GM12873 (cell line): ENCODE data around the gene ARGLU1.

Experiments
- TF ChIP-seq, protein P1 (sequence below): IDR thresholded peaks from 2 replicates; pipeline ENCODE4 v1.5.1; 2012; ENCODE audit warnings: low read depth, mild to moderate bottlenecking, moderate library complexity, low read length, control low read depth; ENCODE audit not compliant: insufficient read depth; ENCODE audit errors: missing control alignments

Gene ARGLU1

DNA sequence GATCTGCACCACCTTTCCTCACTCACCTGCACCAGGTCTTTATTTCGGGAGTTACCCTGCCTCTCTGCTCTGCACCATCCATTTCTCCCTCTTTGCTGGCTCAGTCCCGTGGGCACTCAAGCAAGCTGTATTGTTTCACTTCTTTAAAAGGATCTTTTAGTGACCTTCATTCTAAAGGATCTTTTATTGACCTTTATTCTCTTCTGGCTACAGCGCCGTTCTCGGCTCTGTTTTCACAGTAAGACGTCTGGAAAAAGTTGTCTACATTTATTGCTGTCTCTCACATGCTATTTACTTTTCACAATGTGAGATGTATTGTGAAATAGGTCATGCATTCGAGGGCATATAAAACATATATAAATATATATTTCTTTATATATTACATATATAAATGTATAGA is 35.6 kb upstream of the ARGLU1 start:
- TF ChIP-seq, protein P1, sequence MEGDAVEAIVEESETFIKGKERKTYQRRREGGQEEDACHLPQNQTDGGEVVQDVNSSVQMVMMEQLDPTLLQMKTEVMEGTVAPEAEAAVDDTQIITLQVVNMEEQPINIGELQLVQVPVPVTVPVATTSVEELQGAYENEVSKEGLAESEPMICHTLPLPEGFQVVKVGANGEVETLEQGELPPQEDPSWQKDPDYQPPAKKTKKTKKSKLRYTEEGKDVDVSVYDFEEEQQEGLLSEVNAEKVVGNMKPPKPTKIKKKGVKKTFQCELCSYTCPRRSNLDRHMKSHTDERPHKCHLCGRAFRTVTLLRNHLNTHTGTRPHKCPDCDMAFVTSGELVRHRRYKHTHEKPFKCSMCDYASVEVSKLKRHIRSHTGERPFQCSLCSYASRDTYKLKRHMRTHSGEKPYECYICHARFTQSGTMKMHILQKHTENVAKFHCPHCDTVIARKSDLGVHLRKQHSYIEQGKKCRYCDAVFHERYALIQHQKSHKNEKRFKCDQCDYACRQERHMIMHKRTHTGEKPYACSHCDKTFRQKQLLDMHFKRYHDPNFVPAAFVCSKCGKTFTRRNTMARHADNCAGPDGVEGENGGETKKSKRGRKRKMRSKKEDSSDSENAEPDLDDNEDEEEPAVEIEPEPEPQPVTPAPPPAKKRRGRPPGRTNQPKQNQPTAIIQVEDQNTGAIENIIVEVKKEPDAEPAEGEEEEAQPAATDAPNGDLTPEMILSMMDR, result no peak

DNA sequence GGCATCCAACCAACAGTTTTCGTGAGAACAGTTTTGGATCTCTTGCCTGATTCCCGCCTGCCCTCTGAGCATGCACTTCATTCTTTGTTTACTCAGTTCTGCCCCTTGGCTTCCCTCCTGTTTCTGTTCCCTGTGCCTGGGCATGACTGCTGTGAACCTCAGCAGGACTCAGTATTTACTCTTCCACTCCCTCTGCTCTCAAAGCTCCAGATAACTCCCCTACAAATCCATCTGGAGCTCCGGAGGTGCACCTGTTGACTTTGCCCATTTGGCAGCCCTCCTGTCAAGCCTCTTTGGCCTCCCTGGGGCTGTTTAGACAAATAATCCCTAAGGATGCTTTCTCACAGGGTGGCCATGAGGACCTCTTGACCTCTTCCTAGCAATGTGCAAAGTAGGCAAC is 34.2 kb upstream of the ARGLU1 start:
- TF ChIP-seq, protein P1, result no peak

DNA sequence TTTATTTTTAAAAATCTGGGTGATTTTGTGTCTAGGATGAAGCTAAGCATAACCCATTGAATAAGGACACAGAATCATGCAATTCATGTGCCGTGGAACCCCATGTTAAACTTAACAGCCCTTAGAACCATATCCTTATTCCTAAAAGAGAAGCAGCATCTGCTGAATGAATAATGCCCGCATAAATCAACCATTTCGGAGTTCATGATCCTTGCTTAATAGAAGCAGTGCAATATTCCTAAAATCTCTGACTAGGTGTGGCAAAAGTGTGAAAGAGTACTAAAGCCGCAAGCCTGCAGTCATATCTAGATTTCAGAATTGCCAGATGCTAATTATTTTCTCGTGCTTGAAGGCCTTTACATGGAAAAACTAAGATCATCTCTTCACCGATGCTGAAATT is 33.6 kb upstream of the ARGLU1 start:
- TF ChIP-seq, protein P1, result no peak

DNA sequence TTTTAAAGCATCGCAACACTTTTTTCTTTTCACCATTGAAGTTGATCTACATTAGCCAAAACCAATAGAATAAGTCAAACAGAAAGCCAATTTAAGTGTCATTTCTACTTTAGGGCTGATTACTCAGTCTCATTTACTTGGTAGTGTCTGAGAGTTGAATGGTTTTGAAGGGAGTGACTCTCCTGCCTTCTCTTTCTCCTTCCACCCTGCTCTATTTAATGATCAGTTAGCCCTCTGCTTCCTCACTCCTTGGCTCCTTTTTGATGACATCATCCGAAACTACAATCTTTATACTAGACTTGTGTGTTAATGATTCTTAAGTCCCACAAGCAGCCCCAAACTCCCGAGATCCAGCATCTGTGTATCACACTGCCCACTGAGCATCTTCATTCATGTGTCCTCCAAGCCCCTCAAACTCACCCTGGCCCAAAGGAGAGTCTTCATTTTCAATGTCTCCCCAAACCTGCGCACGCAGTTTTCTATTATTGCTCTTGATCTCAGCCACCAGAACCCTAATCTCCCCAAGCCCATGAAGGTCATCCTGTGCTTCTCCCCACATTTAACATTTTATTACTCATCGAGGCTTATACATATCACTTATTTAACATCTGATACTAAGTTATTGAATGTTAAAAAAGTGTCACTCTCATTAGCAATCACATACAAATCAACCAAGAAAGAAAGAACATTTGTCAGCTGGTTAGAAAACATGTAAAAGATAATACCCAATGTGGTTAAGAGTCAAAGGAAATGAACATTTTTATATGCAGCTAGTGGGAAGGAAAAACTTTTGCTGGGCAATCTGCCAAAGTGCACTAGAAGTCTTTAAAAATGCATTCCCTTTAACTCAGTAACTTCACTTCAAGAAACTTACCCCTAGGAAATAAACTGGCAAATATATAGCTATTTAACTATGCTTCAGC is 32.2 kb upstream of the ARGLU1 start:
- TF ChIP-seq, protein P1, result no peak

DNA sequence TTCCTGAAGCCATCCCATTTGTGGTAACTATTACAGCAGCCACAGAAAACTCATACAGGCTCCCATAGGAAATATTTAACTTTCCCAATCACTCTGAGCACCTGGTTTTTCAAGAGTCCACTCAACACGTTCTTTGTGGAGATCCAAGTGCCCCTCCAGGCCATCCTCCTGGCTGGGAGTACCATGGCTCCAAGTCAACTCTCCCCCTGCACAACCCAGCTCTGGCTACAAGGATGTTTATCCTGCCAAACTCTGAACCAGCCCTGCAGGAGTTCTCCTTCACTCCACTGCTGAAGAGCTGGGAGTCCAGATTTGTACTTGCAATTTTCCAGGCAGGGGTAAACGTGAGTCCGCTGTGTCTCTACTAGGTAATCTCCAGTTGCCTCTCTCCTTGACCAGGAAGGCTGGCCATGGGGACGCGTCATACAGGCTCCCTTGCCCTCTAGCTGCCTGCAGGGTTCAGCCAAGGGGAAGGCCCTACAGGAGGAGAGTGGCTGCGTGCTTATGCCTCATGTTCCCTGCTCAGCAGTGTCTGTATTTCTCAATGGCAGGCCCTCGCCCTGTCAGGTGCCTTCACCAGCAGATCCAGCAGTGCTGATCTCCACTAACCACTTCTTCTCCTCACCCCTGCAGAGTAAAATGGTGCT is 29.9 kb upstream of the ARGLU1 start:
- TF ChIP-seq, protein P1, result no peak

DNA sequence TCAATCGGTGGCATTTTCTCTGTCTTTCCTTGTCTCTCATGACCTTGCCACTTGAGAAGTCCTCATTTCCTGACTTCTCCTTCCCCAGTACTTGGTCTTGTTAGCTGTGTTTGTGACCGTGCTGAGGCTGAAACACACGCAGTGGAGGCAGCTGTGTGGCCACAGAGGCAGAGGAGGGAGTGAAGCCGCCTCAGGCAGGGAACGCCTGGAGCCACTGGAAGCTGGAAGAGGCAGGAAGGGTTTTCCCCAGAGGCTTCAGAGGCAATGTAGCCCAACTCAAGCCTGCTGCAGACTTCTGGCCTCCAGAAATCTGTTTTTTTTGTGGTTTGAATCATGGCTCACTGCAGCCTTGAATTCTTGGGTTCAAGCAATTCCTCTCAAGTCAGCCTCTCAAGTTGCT is 29.2 kb upstream of the ARGLU1 start:
- TF ChIP-seq, protein P1, result no peak

DNA sequence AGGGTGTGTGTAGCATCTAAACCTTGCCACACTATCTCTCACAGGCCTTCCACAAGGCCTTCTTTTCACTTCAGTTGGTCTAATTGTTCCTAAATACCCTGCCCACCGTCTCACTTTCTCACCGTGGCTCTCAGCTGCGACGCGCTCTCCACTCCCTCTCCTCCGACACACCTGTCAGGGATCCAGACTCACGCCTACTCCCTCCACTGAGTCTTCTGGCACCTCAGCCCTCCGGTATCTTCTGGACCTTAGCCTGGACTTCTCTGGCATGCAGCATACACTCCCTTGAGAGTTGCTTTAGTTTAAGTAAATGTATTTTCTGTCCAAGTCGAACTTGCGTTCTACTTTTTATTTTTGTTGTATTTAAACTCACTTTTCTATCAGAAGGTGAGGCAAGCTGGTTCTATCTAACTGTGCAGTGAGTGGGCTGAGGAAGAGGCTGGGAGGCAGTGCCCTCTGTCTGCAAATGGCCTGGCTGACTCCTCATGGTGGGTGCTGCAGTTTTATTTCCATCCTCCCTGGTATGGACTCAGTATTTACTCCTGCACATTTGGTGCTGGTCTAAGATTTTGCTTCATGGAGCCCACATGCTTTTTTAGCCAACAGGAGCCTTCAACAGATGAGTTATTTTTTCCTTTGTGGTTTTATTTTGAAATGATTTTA is 28.5 kb upstream of the ARGLU1 start:
- TF ChIP-seq, protein P1, result no peak
